ENCODE data around the gene TMEM150B. TPM values are rescaled to one million over a fixed set of nuclear protein-coding genes. Genes with fewer than 3 reads are reported as not detected.

TMEM150B gene
- total and polyA plus RNA-seq, 2 of the 4 experiments (the other 2 are of a cell fraction), result not detected

DNA sequence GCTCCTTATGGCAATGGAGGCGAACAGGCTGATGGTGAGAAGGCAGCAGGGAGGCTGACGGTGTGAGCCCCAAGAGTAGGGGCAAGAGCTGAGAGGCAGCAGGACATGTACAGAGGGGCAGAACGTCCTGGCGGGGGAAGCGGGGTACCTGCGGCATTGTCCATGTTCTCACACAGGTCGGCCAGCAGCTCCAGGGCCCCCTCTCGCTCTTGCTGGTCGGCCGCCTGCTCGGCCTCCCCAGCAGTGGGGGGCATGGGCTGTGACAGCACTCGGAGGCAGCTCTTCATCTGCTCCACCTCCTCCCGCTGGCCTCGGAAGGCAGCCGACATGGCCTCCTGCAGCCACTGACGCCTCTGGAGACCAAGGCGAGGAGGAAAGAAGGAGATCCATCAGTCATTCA is 47.6 kb downstream of the TMEM150B start:
- H3K56ac ChIP-seq (ENCODE audit: extremely low read depth, insufficient read depth, low read length), result no peak overlapping the region
- no peak overlapping the region for H3K23ac ChIP-seq (ENCODE audit: low read depth, low read length)
- no peak overlapping the region for H4K8ac ChIP-seq (ENCODE audit: low read depth in 2 of 2, low read length in 2 of 2)
- H3K14ac ChIP-seq (replicated peaks; ENCODE audit: low read depth, low read length), result no peak overlapping the region
- no peak overlapping the region for H3K18ac ChIP-seq (ENCODE audit: low read depth, low read length)
- no peak overlapping the region for H2BK120ac ChIP-seq (ENCODE audit: low read depth, low read length)
- no peak overlapping the region for H3K4me2 ChIP-seq (ENCODE audit: low read depth, low read length)
- H2AK9ac ChIP-seq (replicated peaks; ENCODE audit: low read depth, low read length, poor library complexity), result no peak overlapping the region
- H3K27me3 ChIP-seq (ENCODE audit: control insufficient read depth, insufficient read depth, low read length), result no peaks in the 10 kb centered on the region
- no peak overlapping the region for H2BK20ac ChIP-seq (ENCODE audit: low read depth, low read length)
- peaks cover 0 to 17% of the 10 kb centered on the region in 2 experiments; a peak in 2 of 4 replicates for H3K79me1 ChIP-seq (ENCODE audit: low read depth in 1 of 2, low read length in 2 of 2)
- no peaks in the 10 kb centered on the region; the same call in 1 of the 2 replicates for H4K20me1 ChIP-seq (ENCODE audit: insufficient read depth, low read length)
- peaks cover 25% of the 10 kb centered on the region for H3K36me3 ChIP-seq (ENCODE audit: control insufficient read depth, insufficient read depth, low read length)
- no peak overlapping the region for H4K5ac ChIP-seq (ENCODE audit: low read depth, low read length)
- no peak overlapping the region for H2BK15ac ChIP-seq (ENCODE audit: low read depth, low read length)
- ChIA-PET CTCF (no interaction called here), POLR2A (ENCODE audit: unreplicated experiment) (no interaction called here)
- peaks cover 10% of the 10 kb centered on the region for H3K9me1 ChIP-seq (ENCODE audit: insufficient read depth, low read length)
- intact Hi-C loops (cut with micrococcal nuclease), result no loop called here
- TF ChIP-seq SMC3 (IDR thresholded peaks at IDR 0.05; ENCODE audit: low read depth, low read length) (no peak), MXI1 (IDR thresholded peaks at IDR 0.05; ENCODE audit: borderline replicate concordance, low read depth, low read length) (no peak), NFE2L2 (IDR thresholded peaks at IDR 0.05; ENCODE audit: low read depth, low read length) (no peak), POLR2A (IDR thresholded peaks at IDR 0.05; ENCODE audit: low read depth, low read length) (no peak), CHD1 (IDR thresholded peaks at IDR 0.05; ENCODE audit: low read depth, low read length) (no peak), MAFK (IDR thresholded peaks at IDR 0.05; ENCODE audit: low read depth, low read length) (no peak), BHLHE40 (IDR thresholded peaks at IDR 0.05; ENCODE audit: low read depth, low read length) (no peak), FOS (IDR thresholded peaks at IDR 0.05; ENCODE audit: low read depth, low read length) (no peak)
- DNase-seq (no peak), ATAC-seq (ENCODE audit: low read depth) (no peak)
- no peak overlapping the region for H2BK5ac ChIP-seq (ENCODE audit: low read depth, low read length, poor library complexity, severe bottlenecking)
- in situ Hi-C loops (cut with MboI; ENCODE audit: low sequenced_read_pairs), result loop anchor here (25.0 kb wide), 1 partner anchor 360 kb away; the partner anchor contains the start of genes CCDC106, ZNF580 and ZNF581
- no peaks in the 10 kb centered on the region for H3K9me3 ChIP-seq (ENCODE audit: control insufficient read depth, insufficient read depth, low read length)
- H2AFZ ChIP-seq (replicated peaks; ENCODE audit: low read length, poor library complexity), result no peak overlapping the region
- H3K9ac ChIP-seq (ENCODE audit: low read depth, low read length), result no peak overlapping the region
- no peak overlapping the region for H4K91ac ChIP-seq (ENCODE audit: insufficient read depth, low read depth, low read length)
- no peak overlapping the region for H3K4ac ChIP-seq (ENCODE audit: low read depth, low read length)
- WGBS, 2 experiments (ENCODE audit: extremely low coverage in 2 of 2, insufficient read length in 1 of 2), result 87% methylated on average over 9 of the region's 17 CpGs; no CpG with 5 or more reads in 1 of the 2 experiments
- no TSS peak for BruUV-seq (replicated peaks)
- dilution Hi-C loops (cut with HindIII; ENCODE audit: low sequenced_read_pairs, unreplicated experiment), result no loop called here
- peaks cover 13% of the 10 kb centered on the region; the same call in 1 of the 2 replicates for H3K4me1 ChIP-seq (ENCODE audit: control insufficient read depth, insufficient read depth, low read length)
- H3K4me3 ChIP-seq (ENCODE audit: insufficient read depth, low read depth, low read length), result no peak overlapping the region
- H2AK5ac ChIP-seq (ENCODE audit: low read depth, low read length), result no peak overlapping the region
- no peak overlapping the region for H3K27ac ChIP-seq (ENCODE audit: insufficient read depth, low read length)

Data from IMR-90 (cell line).